Rectal smooth muscle tissue (tissue), 1 donor: ENCODE results near the gene LGALS9.
"Not testable (repeated sequence)": the region's sequence is repeated elsewhere in the genome, so short reads cannot be mapped to it uniquely, and the experiment has no call there.

Source experiments
- H3K27ac ChIP-seq: one replicate; pipeline ENCODE4 v1.7.0; 2013; ENCODE audit warnings: low read depth, low read length, inconsistent platforms
- H3K27me3 ChIP-seq: one replicate; pipeline ENCODE4 v1.7.0; 2013; ENCODE audit warnings: low read length; ENCODE audit not compliant: control insufficient read depth, insufficient read depth
- H3K36me3 ChIP-seq: one replicate; pipeline ENCODE4 v1.7.0; 2013; ENCODE audit warnings: low read length; ENCODE audit not compliant: control insufficient read depth, insufficient read depth
- H3K4me1 ChIP-seq: one replicate; pipeline ENCODE4 v1.7.0; 2013; ENCODE audit warnings: low read length; ENCODE audit not compliant: control insufficient read depth, insufficient read depth
- H3K4me3 ChIP-seq: one replicate; pipeline ENCODE4 v1.7.0; 2013; ENCODE audit warnings: low read length
- H3K9ac ChIP-seq: one replicate; pipeline ENCODE4 v1.7.0; 2013; ENCODE audit warnings: low read length

Gene LGALS9

GRCh38 chr17:27690882-27691281 is 59.9 kb downstream of the LGALS9 start:
- no peaks in the 10 kb centered on the region for H3K4me1 ChIP-seq
- H3K27ac ChIP-seq, result no peak overlapping the region
- no peaks in the 10 kb centered on the region for H3K27me3 ChIP-seq
- H3K9ac ChIP-seq, result no peak overlapping the region
- no peaks in the 10 kb centered on the region for H3K36me3 ChIP-seq
- no peak overlapping the region for H3K4me3 ChIP-seq

GRCh38 chr17:27695254-27695814 is 64.3 kb downstream of the LGALS9 start:
- H3K27ac ChIP-seq, H3K27me3 ChIP-seq, H3K4me3 ChIP-seq, H3K4me1 ChIP-seq, H3K9ac ChIP-seq, H3K36me3 ChIP-seq: not testable (repeated sequence)
